SH-SY5Y (cell line): ENCODE measurements around the gene GPR132.

ENCODE experiments used
- GATA2 ChIP-seq: IDR thresholded peaks from 2 replicates; pipeline ENCODE4 v1.6.1; 2011; ENCODE audit warnings: mild to moderate bottlenecking, low read depth, low read length
- GATA3 ChIP-seq: IDR thresholded peaks from 2 replicates; pipeline ENCODE4 v1.6.1; 2011; ENCODE audit warnings: low read depth, mild to moderate bottlenecking, low read length, moderate library complexity

The GPR132 gene

DNA sequence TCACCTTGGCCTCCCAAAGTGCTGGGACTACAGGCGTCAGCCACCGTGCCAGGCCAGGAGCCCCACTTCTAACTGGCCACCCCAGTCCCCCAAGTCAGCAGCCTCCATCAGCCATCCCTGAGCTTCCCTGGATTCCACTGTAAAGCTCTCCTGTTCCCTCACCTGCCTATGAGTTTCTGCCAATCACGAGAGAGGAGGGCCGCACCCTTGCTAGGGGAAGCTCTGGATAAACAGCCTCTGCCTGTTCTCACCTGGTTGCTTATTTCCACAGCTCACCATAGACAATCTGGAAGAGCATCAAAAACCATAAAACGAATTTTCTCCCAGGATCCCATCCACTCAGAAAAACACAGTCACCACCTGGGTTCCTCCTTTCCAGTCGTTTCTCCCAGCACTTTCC, 49.3 kb downstream of the GPR132 start:
- TF ChIP-seq GATA2 (no peak), GATA3 (no peak)

DNA sequence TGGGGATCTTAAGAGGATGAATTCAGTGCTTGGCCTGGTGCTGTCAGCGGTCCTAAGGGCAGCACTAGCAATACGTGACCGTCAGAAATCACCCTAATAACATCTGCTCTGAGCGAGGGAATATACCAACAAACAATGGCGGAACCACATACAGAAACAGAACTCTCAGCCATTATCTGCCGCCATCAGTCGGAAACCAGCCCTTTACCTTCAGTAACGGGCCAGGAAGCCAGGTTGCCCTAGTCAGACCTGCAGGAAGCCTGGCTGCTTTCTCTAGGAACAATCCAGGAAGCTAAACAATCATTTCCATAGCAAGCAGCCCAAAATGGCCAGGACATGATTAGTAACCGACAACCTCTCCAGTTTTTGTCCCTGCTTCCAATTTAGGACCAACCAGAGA, 50.0 kb downstream of the GPR132 start:
- no peak for TF ChIP-seq GATA2
- TF ChIP-seq GATA3, result no peak

DNA sequence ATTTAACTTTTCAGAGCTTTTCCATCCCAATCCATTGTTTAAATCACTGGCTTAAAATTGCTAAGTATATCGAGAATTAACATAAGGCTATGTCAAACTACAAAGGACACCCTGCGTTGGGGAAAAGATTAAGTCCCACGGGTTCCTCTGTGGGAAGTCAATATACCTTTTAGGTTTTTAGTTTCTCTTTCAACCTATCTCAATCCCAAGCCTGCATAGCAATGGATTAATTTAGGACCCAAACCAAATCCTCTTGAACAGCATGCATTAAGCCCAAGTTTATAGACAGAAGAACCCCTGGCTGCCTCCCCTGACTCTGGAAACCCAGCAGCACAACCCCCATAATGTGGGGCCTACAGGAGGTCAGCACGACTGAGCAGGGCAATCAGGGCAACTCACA, 50.6 kb downstream of the GPR132 start:
- no peak for TF ChIP-seq GATA3
- TF ChIP-seq GATA2, result no peak

DNA sequence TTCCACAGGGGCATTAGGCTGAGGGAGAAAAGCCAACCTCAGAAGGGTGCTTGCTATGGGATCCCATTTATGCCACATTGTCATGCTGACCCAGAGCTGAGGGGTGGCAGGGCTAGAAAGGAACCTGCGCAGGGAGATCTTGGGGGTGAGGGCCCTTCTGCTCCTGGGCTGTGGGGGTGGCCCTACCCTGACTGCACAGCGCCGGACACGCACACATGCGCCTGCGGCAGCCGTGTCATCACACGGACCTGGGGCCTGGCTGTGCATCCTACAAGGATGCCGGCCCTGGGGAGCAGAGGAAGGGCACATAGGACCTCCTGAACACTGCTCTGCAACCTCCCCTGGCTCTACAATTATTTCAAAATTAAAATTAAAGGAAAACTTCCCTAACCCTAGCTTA, 51.2 kb downstream of the GPR132 start:
- TF ChIP-seq GATA3, result no peak

DNA sequence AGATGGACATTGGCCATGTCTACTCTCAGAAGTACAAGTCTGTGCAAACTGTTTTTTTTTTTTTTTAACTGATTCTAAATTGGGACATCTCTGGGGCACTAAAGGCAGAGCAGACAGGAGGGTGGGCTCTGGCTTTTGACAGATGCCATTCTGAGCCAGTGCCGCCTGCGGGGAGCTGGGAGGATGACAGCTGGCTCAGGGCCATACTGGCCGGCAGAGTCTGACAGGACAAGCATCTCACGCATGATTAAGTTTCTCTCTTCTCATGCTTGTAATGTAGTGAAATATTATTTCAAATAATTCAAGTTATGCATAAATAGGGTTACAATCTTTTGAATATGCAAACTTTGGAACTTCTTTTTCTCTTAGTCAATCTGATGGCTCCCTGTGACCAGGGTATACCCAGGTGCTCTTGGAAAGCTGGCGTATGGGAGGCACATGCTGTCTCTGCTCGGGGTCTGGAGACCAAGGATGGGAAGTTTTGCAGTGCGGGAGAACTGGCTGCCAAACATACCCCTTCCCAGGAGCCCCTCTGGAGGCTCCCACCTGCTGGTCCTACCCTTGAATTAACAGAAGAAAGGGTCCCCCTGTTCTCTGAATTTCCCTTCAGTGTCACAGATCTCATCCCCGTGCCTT, 52.0 kb downstream of the GPR132 start:
- TF ChIP-seq GATA3 (no peak), GATA2 (no peak)

DNA sequence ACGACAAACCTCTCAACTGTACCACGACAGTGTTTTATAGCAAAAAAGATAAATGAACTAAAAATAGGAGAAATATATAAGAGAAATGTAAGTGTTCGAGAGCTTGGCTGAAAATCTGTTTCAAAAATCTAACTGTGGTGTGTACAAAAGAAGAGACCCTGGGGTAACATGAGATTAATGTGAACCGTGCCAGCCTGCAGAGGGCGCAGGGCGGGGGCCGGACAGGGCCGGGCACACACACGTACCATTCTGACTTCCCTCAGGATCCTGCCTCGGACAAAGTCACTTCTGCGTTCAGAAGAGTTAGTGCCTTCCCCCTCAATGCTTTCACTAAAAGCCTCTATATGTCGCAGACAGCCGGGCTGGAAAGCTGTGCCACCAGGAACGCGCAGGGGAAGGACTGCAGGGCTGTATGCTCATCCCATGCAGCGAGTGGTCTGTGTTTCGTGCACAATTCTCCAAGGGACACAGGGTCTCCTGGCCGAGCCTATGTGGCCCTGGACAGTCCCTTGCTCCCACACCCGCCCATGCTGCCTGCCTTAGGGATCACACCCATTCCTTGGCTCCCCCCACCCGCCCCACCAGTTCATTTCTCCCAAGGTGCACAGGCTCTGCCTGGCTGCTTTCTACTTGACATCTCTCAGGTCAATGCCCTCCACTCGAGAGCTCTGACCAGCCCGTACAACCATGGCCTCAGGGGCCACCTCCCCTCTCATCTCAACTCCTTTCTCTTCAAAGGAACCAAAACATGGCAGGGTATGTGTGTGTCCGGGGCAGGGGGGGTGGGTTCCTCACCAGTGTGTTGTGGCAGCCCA, 52.9 kb downstream of the GPR132 start:
- TF ChIP-seq GATA2 (no peak), GATA3 (no peak)

DNA sequence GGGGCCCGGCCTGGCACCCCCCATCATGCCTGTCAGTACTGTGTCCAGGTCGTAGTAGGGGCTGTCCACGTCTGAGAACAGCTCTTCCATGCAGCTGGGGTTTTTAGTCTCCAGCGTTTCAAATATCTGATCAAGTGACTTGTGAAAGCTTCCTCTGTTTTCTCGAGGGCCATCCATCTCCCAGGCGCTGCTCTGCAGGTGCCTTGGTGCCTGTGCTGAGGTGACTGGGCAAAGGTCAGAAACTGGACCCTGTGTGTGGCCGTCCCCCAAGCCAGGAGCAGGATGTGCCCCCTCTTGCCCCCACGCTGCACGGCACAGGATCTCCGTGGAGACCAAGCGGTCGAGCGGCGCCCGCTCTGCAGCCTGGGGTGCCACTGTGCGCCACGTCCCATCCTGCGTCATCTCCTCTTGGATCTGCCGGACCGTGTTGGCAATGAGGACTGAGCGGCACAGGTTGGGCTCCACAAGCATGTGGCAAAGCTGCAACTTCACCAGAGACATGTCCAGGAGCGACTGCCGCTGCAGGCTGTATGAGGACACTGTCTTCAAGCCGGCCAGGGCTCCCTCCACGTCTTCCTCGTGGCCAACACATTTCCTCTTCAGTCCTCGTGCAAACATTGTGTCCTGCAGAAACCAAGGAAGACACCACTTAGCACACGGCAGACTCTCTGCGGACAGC, 53.8 kb downstream of the GPR132 start:
- TF ChIP-seq GATA2 (no peak), GATA3 (no peak)

DNA sequence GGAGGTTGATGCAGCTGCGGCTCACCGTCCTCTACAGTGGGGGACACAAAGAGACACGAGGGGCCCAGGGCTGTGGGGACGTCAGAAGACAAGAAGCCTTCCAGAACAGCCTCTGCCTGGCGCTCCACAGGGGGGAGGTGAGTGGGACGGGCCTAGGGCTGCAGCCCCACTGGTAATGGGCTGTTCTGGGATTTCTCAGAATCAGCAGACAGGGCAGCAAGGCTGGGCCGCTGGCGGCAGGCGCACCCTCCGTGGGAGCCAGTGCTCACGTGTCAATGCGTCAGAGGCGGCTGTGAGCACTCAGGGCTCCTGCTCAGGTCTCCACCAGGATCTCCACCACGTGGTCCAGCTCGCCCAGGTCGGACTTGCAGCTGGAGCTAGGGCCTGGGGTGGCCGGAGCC, 54.3 kb downstream of the GPR132 start:
- TF ChIP-seq GATA2 (no peak), GATA3 (no peak)

DNA sequence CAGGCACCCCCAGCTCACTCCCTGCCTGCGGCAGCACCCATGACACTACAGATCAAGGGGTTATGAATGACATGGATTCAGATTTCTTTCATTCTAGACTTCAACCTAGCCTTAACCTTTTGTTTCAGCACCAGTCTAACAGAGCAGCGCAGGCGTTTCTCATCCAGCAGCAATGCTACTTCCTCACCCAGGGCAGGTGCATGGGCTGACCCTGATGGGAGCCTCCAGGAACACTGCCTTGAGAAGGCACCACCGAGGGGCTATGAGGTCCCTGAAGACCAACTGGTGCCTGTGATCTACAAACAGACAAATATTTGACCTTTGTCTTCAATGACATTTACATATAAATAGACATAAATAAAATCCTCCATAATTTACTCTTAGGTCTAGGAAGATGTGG, 55.1 kb downstream of the GPR132 start:
- TF ChIP-seq GATA2 (no peak), GATA3 (no peak)

DNA sequence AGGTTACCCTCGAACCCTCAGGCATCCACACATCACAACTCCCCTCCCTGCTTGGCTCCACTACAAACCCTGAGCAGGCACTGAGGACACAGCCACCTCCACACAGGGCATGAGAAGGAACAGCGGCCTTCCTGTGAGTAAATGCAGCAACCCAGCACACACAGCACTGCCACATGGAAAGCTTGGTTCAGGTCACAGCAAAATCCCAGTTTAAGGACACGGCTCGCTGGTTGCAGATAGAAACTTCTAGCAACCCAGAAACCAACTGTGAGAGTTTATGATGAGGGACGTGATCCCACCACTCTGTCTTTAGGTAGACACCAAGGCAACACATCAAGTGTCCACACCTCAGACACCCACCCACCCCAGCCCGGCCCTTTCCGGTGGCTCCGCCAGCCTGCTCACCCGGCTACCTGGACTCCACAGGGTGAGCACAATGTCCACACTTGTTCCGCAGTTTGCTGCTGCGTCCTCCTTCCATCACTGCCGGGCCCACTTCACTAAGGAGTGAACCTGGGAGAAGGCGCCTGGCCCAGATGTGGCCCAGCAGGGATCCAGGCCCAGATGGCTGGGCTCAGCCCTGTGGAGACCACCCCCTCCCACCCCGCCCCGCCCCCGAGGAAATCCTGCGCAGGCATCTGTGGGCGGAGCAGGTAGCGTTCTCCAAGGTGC, 57.5 kb downstream of the GPR132 start:
- TF ChIP-seq GATA2, result no peak
- TF ChIP-seq GATA3, result no peak

DNA sequence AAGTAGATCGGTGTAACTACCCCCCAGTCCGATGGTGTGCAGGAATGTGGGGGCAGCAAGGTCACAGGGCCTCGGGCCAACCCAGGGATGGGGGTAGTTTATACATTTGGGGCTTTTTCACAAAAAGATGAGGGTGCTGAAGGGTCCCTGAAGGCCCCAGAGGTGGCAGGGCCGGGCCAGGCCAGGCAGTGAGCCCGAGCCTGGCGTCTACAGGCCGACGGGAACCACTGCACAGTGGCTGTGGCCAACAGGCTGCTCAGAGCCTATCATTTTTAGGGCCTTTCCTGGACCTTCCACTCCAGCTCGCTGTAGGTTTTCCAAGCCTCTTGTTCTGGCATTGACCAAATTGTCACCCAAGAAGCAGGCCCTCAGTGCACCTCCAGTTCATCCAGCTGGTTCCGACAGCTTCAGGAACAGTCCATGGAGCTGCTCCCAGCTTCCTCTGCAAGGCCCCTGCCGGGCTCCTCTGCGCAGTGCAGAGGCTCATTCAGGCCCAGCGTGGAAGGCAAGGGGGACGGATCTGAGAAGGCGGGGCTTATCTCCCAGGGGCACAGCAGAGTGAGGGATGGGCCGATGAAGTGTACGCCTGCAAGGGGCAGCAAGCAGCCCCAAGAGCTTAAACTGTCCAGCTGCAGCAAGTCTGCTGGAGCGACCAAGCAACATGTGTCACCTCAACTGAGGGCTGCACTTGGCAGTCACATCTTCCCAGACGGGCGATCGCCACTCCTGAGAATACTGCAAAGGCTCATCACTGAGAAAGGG, 58.2 kb downstream of the GPR132 start:
- TF ChIP-seq GATA3 (no peak), GATA2 (no peak)

DNA sequence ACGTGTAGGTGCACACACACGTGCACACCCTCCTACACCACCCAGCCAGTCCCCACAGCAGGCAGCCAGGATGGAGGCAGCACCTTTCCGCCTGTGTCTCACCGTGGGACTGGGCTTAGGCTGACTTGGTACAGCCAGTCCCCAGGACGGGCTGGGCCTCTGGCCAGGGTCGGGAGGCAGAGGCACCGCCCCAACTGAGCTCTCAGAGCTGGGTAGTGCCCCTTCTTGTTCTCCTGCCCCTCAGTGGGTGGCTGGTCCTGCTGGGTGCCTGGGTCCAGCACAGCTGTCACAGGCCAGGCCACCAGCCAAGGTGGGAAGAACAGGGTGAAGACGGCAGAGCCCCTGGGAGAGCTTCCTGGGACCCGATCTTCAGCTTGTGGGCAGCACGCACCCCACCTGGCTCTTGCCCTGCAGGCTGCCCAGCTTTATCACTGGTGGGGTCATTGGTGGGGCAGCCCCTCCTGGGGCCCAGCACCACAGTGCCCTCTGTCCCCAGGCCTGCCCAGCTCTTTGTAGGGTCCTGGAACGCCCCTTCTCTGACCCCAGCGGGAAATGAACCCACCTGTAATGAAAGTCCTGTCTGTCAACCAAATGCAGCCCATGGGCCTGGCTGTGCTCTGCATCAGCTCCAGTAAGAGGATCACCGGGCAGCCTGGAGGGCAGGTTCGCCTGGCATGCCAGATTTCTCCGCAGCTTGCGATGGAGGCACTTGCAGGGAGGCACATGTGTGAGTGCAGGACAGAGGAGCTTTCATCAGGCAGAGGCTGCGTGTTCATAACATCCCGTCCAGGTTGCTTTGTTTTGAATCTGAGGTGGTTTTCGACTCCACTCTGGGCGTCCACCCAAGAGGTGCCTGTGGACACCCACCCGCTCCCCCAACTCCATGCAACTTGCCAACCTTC, 59.0 kb downstream of the GPR132 start:
- TF ChIP-seq GATA2, result no peak
